Pancreas (tissue), 10 donors: ENCODE measurements around the gene ARHGAP6. TPM values are rescaled to one million over a fixed set of nuclear protein-coding genes. Genes with fewer than 3 reads are reported as not detected.

Experiments
- ATAC-seq, 4 donors: fragments of 200-7000 bp; cut with Tn5 transposase; one replicate each; pipeline versions ENCODE4 v1.8.0 to v1.9.1; 2020; ENCODE audit warnings: mild to moderate bottlenecking in 4 of 4, moderate library complexity in 4 of 4
- DNase-seq, 6 donors: peaks; one replicate each; pipeline ENCODE4 v3.0.0-alpha.2; 2020
- FAIRE-seq: peaks from 2 replicates; lab custom pipeline; 2012; peaks lifted over from hg19 to GRCh38; lab: Jason Lieb, UNC
- H3K27ac ChIP-seq, 4 donors: fragments of 200-600 bp; sonication (generic); 1 replicate in 3 of 4; 2 replicates in 1 of 4; pipeline versions ENCODE4 v1.5.0 to v1.8.0; 2020
- H3K27me3 ChIP-seq, 4 donors: fragments of 200-600 bp; one replicate each; pipeline ENCODE4 v1.8.0; 2021
- H3K36me3 ChIP-seq, 3 donors: fragments of 200-600 bp; sonication (generic) in 1 of 3; one replicate each; pipeline versions ENCODE4 v1.5.0 to v1.8.0; 2020 to 2021
- H3K4me1 ChIP-seq, 3 donors: fragments of 200-600 bp; one replicate each; pipeline ENCODE4 v1.8.0; 2021
- H3K4me3 ChIP-seq, 4 donors: fragments of 200-600 bp; sonication (generic) in 2 of 4; one replicate each; pipeline versions ENCODE4 v1.5.0 to v1.8.0; 2020 to 2021
- H3K9me3 ChIP-seq, 4 donors: fragments of 200-600 bp; one replicate each; pipeline ENCODE4 v1.8.0; 2021
- WGBS, 2 donors: extraction: QIAGEN DNeasy Blood & Tissue Kit; methylation state at CpG; one replicate each; pipeline ENCODE4 v1.1.7; 2013; 5-methylcytosine and 5-hydroxymethylcytosine counted together
- intact Hi-C, 3 donors: fragments of 100-400 bp; cut with DNase I; formaldehyde crosslinking; loops; one replicate each; pipeline versions ENCODE4 v1.11.1 to v1.14.2; 2022
- polyA plus RNA-seq, 2 donors: library from polyadenylated mRNA; stranded (reverse); fragments of 200-250 nt; gene quantifications; one replicate each; pipeline ENCODE4 v1.2.3, GENCODE V29; 2013
- total RNA-seq, 6 donors: library from RNA; stranded (reverse); fragmentation: NEBNext Ultra II Directional in 4 of 6; extraction: Animal tissue kit (Norgen Biotek cat#: 25700) in 4 of 6; gene quantifications; one replicate each; pipeline versions ENCODE4 v1.2.1 to v1.2.4, GENCODE V29; 2021 to 2023
- TF ChIP-seq, protein P1 (sequence below), 4 donors: fragments of 200-600 bp; sonication (generic) in 3 of 4; IDR thresholded peaks; one replicate each; pipeline versions ENCODE4 v1.5.0 to v1.8.0; 2021; ENCODE audit warnings: antibody characterized with exemption in 4 of 4
- donor health status: healthy with polysubstance abuse.
- donor health status: DM: no; HTN: no; CAD: no; lungs with moderate emphysema.
- donor health status: DM: no; HTN: no; CAD: no.
- donor health status: control.
- donor health status: control.
- donor health status: Bipolar disorder and iron deficiency.
- donor health status: DM: yes; HTN: yes; CAD: no.
- donor health status: DM: no; HTN: no; CAD: no.
- donor health status: DM: no; HTN: no; CAD: no.
- donor health status: DM: yes; HTN: yes; CAD: no.

ARHGAP6 gene
- total and polyA plus RNA-seq, 8 donors, result 0.79 to 3.3 (median 1.1) TPM

DNA sequence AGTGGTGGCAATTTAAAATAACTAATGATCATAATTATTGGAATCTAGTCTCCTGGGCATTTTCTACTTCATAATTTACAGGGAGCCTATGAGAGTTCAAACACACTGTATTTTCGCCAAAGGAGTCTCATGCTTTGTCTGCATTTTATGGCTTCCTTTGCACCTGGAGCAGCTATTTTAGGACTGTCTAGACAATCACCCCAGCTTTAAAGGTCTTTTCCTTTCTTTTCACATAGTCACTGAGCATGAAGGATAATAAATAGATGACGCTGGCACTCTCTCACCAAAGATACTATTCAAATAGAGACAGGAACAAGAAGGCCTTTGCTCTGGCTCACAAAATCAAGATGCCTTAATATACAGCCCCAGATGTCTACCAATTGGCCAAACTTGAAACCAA is 329.5 kb downstream of the ARHGAP6 start:
- intact Hi-C loops, result no loop called here
- no peak for ATAC-seq

DNA sequence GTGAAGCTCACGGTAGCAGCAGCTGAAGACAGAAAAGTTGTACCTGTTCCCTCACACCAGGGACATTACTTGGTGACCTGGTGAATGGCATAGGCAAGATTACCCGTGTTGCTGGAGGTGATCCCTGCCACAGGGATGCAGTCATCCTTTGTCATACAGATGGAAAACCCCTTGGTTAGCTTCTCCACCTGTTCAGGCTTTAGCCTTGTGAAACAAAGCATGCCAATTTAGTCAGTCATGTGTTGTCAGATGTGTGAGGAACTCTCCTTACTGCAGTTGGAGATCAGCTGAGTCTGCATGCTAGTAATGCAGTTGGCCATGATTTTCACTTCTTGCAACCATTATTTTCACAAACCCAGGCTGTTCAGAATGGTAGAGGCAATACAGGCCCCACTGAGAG is 331.6 kb downstream of the ARHGAP6 start:
- FAIRE-seq (no peak), ATAC-seq (no peak), DNase-seq (no peak)
- H3K4me1 ChIP-seq, result no peaks in the 10 kb centered on the region
- H3K36me3 ChIP-seq, result no peaks in the 10 kb centered on the region
- no peaks in the 10 kb centered on the region for H3K9me3 ChIP-seq
- intact Hi-C loops, result no loop called here
- 65 to 75% methylated on average over 2 of the region's 2 CpGs for WGBS, 2 donors
- TF ChIP-seq, protein P1, sequence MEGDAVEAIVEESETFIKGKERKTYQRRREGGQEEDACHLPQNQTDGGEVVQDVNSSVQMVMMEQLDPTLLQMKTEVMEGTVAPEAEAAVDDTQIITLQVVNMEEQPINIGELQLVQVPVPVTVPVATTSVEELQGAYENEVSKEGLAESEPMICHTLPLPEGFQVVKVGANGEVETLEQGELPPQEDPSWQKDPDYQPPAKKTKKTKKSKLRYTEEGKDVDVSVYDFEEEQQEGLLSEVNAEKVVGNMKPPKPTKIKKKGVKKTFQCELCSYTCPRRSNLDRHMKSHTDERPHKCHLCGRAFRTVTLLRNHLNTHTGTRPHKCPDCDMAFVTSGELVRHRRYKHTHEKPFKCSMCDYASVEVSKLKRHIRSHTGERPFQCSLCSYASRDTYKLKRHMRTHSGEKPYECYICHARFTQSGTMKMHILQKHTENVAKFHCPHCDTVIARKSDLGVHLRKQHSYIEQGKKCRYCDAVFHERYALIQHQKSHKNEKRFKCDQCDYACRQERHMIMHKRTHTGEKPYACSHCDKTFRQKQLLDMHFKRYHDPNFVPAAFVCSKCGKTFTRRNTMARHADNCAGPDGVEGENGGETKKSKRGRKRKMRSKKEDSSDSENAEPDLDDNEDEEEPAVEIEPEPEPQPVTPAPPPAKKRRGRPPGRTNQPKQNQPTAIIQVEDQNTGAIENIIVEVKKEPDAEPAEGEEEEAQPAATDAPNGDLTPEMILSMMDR (IDR thresholded peaks at IDR 0.05), result no peak
- no peak overlapping the region for H3K4me3 ChIP-seq
- H3K27ac ChIP-seq, result no peak overlapping the region
- no peaks in the 10 kb centered on the region for H3K27me3 ChIP-seq

More for the DNA sequence above, 329.5 kb downstream of the ARHGAP6 start:
- Histone ChIP-seq H3K4me3 (no peak overlapping the region), H3K27ac (no peak overlapping the region), H3K9me3 (no peaks in the 10 kb centered on the region), H3K4me1 (peaks cover 0 to 1% (median 0%) of the 10 kb centered on the region in 3 donors), H3K27me3 (no peaks in the 10 kb centered on the region), H3K36me3 (no peaks in the 10 kb centered on the region)
- FAIRE-seq (no peak), DNase-seq (no peak)
- 59 to 71% methylated on average over 2 of the region's 2 CpGs for WGBS, 2 donors
- TF ChIP-seq, protein P1 (IDR thresholded peaks at IDR 0.05), result no peak

DNA sequence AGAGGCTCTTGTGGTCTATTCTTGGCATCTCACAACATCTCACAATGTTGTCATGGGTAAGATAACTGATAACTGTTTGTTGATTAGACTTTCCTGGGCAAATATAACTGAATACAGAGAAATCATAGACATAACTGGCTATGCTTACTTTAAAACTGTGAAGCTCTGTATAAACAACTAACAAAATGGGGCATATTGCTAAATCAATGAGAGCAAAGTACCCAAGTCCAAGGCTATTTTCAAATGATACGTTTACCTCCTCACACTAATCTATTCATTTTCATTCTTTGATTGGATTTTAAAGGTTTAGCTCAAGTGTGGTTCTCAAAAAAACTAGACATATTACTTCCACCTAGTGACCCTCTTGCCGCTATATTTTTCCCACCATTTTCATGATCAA is 333.9 kb downstream of the ARHGAP6 start:
- H3K4me3 ChIP-seq, result no peak overlapping the region
- TF ChIP-seq, protein P1 (IDR thresholded peaks at IDR 0.05), result no peak
- WGBS, 2 donors, result 47 to 54% methylated on average over 2 of the region's 2 CpGs
- no peak for ATAC-seq
- no peak for FAIRE-seq
- H3K9me3 ChIP-seq, result no peaks in the 10 kb centered on the region
- intact Hi-C loops, result no loop called here
- no peaks in the 10 kb centered on the region for H3K4me1 ChIP-seq
- no peaks in the 10 kb centered on the region for H3K27me3 ChIP-seq
- no peaks in the 10 kb centered on the region for H3K36me3 ChIP-seq
- H3K27ac ChIP-seq, result no peak overlapping the region
- DNase-seq, result no peak

DNA sequence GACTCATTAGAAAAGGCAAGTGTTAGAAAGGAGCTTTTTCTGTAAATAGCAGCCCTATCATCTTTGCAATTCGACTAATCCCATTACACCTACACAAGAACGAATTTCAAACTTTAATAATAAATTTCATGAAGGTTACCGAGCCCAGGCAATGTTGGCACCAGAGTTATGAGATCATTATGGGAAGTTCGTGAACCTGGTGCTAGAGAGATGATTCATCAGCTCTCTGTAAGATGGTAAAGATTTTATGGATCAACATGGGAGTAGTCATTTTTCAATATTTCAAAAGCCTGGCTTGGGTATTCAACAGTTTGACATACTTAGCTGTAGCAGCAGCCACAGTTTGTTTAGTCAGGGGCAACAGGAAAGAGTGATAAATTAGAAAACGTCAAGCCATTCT is 336.7 kb downstream of the ARHGAP6 start:
- intact Hi-C loops, result no loop called here
- Histone ChIP-seq H3K36me3 (no peaks in the 10 kb centered on the region), H3K4me3 (no peak overlapping the region), H3K9me3 (no peaks in the 10 kb centered on the region), H3K4me1 (no peaks in the 10 kb centered on the region), H3K27ac (no peak overlapping the region), H3K27me3 (no peaks in the 10 kb centered on the region)
- TF ChIP-seq, protein P1 (IDR thresholded peaks at IDR 0.05), result no peak
- DNase-seq, result no peak
- no peak for ATAC-seq
- WGBS, 2 donors, result 19 to 20% methylated on average over 5 of the region's 5 CpGs
- no peak for FAIRE-seq

DNA sequence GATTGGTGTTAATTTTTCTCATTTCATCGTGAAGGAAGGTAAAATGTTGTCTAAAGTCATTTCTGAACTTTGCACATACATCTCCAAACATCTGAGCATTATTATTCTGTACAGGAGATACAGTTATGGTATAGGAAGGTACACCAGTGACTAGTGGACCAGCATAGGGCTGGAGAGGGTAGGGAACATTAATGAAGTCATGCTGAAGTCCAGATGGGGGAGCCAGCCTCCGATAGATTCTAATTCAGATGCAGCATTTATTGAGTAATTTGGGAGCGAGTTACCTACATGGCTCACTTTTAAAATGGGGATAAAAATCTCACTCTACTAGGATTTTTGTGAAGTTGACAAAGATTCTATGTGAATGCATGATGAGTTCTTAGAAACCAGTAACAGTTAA is 337.6 kb downstream of the ARHGAP6 start:
- ATAC-seq (no peak), FAIRE-seq (no peak), DNase-seq (no peak)
- Histone ChIP-seq H3K27me3 (no peaks in the 10 kb centered on the region), H3K36me3 (no peaks in the 10 kb centered on the region), H3K4me3 (no peak overlapping the region), H3K9me3 (no peaks in the 10 kb centered on the region), H3K4me1 (no peaks in the 10 kb centered on the region), H3K27ac (no peak overlapping the region)
- 49 to 70% methylated on average over 3 of the region's 3 CpGs for WGBS, 2 donors
- TF ChIP-seq, protein P1 (IDR thresholded peaks at IDR 0.05), result no peak
- intact Hi-C loops, result no loop called here
